NK-92 (cell line): ENCODE measurements around the gene ZNF177.

Source experiments
- DNase-seq: peaks from one replicate; lab custom pipeline; 2025; ENCODE audit not compliant: unreplicated experiment; lab: John Stamatoyannopoulos, UW

ZNF177 gene

GRCh38 chr19:9427941-9428340, 65.1 kb downstream of the ZNF177 start:
- DNase-seq = no peak

- no peak for DNase-seq
Observed at GRCh38 chr19:9430444-9430843, 67.6 kb downstream of the ZNF177 start.

- DNase-seq = no peak
Observed at GRCh38 chr19:9431475-9431874, 68.7 kb downstream of the ZNF177 start.
